ENCODE measurements around the gene COL21A1.

- no peak for TF ChIP-seq CTCF (IDR thresholded peaks at IDR 0.05)
- no peak for TF ChIP-seq POLR2A (IDR thresholded peaks at IDR 0.05)
Measured at GRCh38 chr6:56247654-56248122, 308 bp upstream of the COL21A1 start.

All from breast epithelium (tissue), 3 donors.